HUES64 (cell line): ENCODE measurements around the gene AFAP1.

Source experiments
- H3K27ac ChIP-seq: 2 replicates; pipeline ENCODE4 v1.7.0; 2013; ENCODE audit warnings: low read depth, low read length, inconsistent platforms
- H3K27me3 ChIP-seq: 2 replicates; pipeline ENCODE4 v1.6.1; 2013; ENCODE audit warnings: mild to moderate bottlenecking, low read length; ENCODE audit not compliant: insufficient read depth
- H3K36me3 ChIP-seq: 2 replicates; pipeline ENCODE4 v1.6.1; 2013; ENCODE audit warnings: mild to moderate bottlenecking, low read length; ENCODE audit not compliant: insufficient read depth
- H3K4me1 ChIP-seq: 2 replicates; pipeline ENCODE4 v1.6.1; 2013; ENCODE audit warnings: mild to moderate bottlenecking, low read length, moderate library complexity; ENCODE audit not compliant: insufficient read depth
- H3K4me3 ChIP-seq: 2 replicates; pipeline ENCODE4 v1.5.1; 2013; ENCODE audit warnings: mild to moderate bottlenecking, low read length, moderate library complexity
- H3K9ac ChIP-seq: 2 replicates; pipeline ENCODE4 v1.6.1; 2013; ENCODE audit warnings: mild to moderate bottlenecking, low read depth, low read length
- H3K9me3 ChIP-seq: 2 replicates; pipeline ENCODE4 v1.6.1; 2013; ENCODE audit warnings: low read depth, low read length; ENCODE audit not compliant: insufficient read depth
- WGBS: fragments of 150-250, 120-280 bp; methylation state at CpG from one replicate; pipeline ENCODE4 v1.1.7; 2013; ENCODE audit warnings: missing lambda C conversion rate; 5-methylcytosine and 5-hydroxymethylcytosine counted together

The AFAP1 gene

DNA sequence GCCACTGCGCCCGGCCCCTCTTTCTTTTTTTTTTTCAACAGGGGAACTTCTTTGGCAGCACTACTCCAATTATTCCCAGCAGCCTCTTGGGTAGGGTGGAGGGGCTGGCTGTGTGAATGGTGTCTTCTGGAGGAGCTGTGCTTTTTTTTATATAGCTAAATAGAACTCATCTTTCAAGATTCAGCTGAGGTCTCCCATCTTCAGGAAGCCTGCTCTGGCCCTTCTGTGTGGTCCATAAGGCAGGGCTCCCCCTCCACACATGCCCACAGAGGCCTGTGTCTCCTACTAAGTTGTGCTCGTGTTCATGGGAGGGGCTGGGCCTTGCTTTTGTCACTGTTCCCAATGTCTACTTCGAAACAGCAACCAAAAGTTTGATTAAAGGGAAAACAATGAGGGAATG, 116.8 kb downstream of the AFAP1 start:
- H3K9ac ChIP-seq: no peak overlapping the region
- no peak overlapping the region for H3K27ac ChIP-seq

DNA sequence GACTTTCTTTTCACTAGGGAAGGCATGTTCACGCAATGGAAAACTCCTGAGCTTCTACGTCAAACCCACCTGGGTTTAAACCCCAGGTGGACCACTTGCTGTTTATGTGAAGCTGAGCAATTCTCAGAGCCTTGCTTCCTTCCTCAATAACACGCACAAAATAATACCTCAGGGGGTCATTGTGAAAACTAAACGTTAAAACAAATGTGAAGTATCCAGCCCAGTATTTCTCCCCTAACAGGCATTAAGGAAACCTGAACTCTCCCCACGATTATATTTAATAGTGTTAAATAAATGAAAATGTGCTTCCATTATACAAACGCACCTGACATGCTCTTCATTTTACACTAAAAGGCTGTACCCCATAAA, 117.5 kb downstream of the AFAP1 start:
- WGBS: 83% methylated on average over 5 of the region's 6 CpGs

More for the DNA sequence above, 116.8 kb downstream of the AFAP1 start:
- H3K36me3 ChIP-seq: peaks cover 3% of the 10 kb centered on the region; the same call in 1 of the 2 replicates
- 94% methylated on average over 4 of the region's 4 CpGs for WGBS
- H3K9me3 ChIP-seq: no peaks in the 10 kb centered on the region
- no peaks in the 10 kb centered on the region for H3K27me3 ChIP-seq
- H3K4me3 ChIP-seq: no peak overlapping the region
- H3K4me1 ChIP-seq: peaks cover 41% of the 10 kb centered on the region

DNA sequence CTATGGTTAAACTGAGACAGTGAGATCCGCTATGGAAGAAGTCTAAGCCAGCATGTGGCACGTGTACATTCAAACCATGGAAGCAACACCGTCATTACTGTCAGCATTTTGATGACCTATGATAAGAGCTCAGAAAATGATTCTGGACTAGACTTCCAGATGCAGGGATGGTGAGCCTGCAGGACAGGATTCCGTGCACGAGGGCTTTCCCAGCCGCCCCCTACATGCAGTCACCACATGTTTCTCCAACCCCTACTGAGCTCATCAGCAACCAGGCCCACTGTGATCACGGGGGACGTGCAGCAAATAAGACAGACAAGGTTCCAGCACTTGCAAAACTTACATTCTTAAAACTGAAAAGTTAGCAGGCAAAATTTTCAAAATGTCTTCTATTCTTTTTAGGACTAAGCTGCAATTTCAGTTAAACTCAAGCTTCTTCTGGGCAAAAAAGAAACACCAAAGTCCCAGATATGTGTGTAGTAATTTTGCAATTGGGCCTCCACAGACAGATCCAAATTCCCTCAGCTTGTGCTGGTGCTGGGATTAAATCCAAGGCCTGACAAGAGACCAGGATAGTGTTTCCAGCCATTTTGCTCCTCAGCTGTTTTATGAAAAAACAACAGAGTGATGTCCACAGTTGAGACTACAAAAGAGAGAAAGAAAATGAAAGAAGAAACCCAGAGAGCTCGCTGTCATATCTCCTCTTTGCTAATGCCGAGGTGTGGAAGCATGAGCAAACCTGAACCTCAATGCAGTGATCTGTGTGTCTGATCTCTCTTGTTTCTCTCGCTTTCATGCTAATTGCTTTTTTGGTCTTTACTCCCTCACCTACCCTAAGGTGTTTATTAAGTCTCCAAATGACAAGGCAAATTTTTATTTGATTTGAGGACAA, 118.2 kb downstream of the AFAP1 start:
- WGBS: 91% methylated on average over 11 of the region's 11 CpGs
- H3K4me1 ChIP-seq: peaks cover 35% of the 10 kb centered on the region
- H3K4me3 ChIP-seq: no peak overlapping the region
- H3K27ac ChIP-seq: no peak overlapping the region
- no peak overlapping the region for H3K9ac ChIP-seq
- H3K9me3 ChIP-seq: no peaks in the 10 kb centered on the region
- peaks cover 6% of the 10 kb centered on the region; the same call in 1 of the 2 replicates for H3K36me3 ChIP-seq
- H3K27me3 ChIP-seq: no peaks in the 10 kb centered on the region

More for the DNA sequence above, 117.5 kb downstream of the AFAP1 start:
- no peaks in the 10 kb centered on the region for H3K27me3 ChIP-seq
- peaks cover 40% of the 10 kb centered on the region for H3K4me1 ChIP-seq
- peaks cover 3% of the 10 kb centered on the region; the same call in 1 of the 2 replicates for H3K36me3 ChIP-seq
- no peak overlapping the region for H3K27ac ChIP-seq
- no peaks in the 10 kb centered on the region for H3K9me3 ChIP-seq
- H3K4me3 ChIP-seq: no peak overlapping the region
- no peak overlapping the region for H3K9ac ChIP-seq

DNA sequence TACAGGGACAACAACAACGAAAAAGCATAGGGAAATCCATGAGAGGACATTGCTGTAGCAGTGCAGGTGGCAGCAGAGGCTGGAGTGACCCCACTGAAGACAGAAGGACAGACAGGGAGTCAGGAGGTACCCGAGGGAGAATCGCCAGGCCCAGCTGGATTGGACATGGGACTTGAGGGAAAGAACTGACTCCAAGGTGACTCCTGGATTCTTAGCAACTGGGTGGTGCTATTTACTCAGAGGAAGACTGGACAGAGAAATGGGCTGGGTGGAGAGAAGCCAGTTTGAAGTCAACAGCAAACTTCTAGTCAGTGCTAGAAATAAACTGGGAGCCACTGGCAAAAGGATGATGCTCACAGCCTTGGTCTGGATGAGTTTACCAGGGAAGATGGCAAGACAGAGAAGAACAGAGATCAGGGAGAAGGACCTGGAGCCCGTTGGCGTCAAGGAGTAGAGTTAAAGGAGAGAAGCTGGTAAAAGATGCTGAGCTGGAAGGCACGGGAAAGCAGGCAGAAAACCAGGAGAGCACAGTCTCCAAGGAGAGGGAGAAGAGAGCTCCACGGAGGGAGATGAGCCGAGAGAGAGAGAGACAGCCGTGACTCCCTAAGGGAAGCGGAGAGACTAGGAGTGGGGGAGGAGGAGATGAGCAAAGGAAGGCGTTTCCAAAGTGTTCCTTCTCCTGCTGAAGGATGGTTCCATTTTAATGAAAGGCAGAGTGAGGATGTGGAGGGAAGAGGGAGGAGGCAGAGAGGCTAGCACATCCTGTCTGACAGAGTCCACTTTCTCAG, 119.4 kb downstream of the AFAP1 start:
- Histone ChIP-seq H3K4me3 (no peak overlapping the region), H3K27me3 (no peaks in the 10 kb centered on the region), H3K36me3 (peaks cover 17% of the 10 kb centered on the region), H3K9ac (no peak overlapping the region), H3K27ac (no peak overlapping the region), H3K9me3 (no peaks in the 10 kb centered on the region), H3K4me1 (peaks cover 23% of the 10 kb centered on the region)
- 91% methylated on average over 11 of the region's 11 CpGs for WGBS

DNA sequence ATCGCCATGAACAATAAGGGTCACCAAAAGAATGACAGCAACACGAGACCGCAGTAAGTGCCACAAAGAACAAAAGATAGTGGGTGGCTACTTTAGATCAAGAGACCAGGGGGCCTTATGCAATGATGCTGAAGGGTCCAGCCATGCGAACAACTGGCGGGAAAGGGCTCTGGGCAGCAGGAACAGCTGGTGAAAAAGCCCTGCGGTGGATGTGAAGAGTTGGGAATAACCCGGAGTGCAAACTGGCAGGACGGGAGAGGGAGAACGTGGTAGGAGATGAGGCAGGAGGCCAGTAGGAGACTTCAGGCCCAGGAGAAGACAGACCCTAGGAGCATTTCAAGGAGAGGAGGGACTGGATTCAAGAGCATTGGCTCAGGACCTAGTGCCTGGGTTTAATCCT, 120.2 kb downstream of the AFAP1 start:
- Histone ChIP-seq H3K9me3 (no peaks in the 10 kb centered on the region), H3K27me3 (no peaks in the 10 kb centered on the region), H3K9ac (no peak overlapping the region), H3K4me1 (peaks cover 17% of the 10 kb centered on the region), H3K4me3 (no peak overlapping the region), H3K27ac (no peak overlapping the region), H3K36me3 (peaks cover 24% of the 10 kb centered on the region)
- 96% methylated on average over 9 of the region's 9 CpGs for WGBS

DNA sequence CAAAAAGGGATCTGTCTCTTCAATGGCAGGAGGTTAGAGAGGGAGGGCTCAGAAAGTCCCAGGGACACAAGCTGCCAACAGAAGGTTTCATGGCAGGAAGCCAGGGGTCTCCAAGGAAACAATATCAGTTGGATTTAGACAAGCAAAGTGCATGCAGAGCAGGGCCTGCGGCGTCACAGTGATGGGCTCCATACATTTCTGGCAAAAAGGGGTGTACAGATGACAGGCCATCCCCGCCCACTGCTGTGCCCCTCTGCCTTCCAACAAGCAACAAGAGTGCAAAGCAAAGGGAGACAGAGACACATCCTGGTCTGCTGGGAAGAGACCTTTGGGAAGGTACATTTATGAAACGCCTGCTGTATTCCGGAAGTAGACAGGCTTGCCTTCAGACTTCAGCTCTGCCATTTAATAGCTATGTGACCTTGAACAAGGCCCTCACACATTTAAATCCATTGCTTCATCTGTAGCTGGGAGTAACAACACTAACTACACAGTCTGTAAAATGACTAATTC, 121.2 kb downstream of the AFAP1 start:
- H3K36me3 ChIP-seq: peaks cover 29% of the 10 kb centered on the region
- WGBS: 95% methylated on average over 5 of the region's 5 CpGs
- no peak overlapping the region for H3K4me3 ChIP-seq
- no peak overlapping the region for H3K27ac ChIP-seq
- H3K9ac ChIP-seq: no peak overlapping the region
- no peaks in the 10 kb centered on the region for H3K9me3 ChIP-seq
- H3K4me1 ChIP-seq: peaks cover 11% of the 10 kb centered on the region; the same call in 1 of the 2 replicates
- no peaks in the 10 kb centered on the region for H3K27me3 ChIP-seq

DNA sequence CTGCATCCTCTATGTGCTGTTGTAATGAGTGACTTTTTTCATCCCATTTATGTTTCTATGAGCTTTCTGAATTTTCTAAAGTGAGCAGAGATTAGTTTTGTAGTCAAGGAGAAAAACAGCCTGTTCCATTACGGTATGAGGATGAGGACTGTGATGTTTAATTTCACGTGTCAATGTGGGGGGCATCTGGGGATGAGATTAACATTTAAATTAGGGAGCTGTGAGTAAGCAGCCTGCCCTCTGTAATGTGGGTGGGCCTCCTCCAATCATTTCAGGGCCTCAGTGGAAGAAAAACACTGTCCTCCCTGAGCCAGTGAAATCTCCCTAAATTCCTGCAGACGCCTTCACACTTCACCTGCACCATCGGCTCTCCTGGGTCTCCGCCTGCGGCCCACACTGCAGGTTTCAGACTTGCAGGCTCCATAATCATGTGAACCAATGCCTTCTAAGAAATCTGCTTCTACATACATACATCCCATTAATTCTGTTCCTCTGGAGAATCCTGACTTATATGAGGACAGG, 121.7 kb downstream of the AFAP1 start:
- Histone ChIP-seq H3K4me1 (peaks cover 11% of the 10 kb centered on the region; the same call in 1 of the 2 replicates), H3K36me3 (peaks cover 29% of the 10 kb centered on the region), H3K4me3 (no peak overlapping the region), H3K9ac (no peak overlapping the region), H3K27ac (no peak overlapping the region), H3K27me3 (no peaks in the 10 kb centered on the region), H3K9me3 (no peaks in the 10 kb centered on the region)
- 91% methylated on average over 6 of the region's 6 CpGs for WGBS

DNA sequence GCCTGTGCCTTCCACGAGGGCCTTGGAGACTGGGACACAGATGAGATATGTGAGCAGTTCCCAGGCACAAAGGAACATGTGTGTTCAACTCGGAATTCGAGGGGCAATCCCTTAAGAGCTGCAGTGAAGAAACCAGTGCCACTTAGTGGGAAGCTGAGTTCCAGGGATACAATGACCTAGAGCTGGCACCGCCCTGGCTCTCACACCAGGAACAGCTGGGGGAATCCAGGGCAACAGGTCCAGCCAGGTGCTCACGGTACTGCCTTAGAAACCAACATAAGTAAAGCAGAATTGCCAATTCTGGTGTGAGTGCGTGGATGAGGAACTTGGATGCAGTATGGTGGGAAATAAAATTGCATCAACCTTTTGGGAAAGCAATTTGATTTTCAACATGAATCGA, 122.9 kb downstream of the AFAP1 start:
- Histone ChIP-seq H3K9ac (no peak overlapping the region), H3K4me3 (no peak overlapping the region), H3K9me3 (no peaks in the 10 kb centered on the region), H3K27ac (no peak overlapping the region), H3K4me1 (peaks cover 7% of the 10 kb centered on the region; the same call in 1 of the 2 replicates), H3K27me3 (no peaks in the 10 kb centered on the region), H3K36me3 (peaks cover 29% of the 10 kb centered on the region)
- 92% methylated on average over 7 of the region's 7 CpGs for WGBS

DNA sequence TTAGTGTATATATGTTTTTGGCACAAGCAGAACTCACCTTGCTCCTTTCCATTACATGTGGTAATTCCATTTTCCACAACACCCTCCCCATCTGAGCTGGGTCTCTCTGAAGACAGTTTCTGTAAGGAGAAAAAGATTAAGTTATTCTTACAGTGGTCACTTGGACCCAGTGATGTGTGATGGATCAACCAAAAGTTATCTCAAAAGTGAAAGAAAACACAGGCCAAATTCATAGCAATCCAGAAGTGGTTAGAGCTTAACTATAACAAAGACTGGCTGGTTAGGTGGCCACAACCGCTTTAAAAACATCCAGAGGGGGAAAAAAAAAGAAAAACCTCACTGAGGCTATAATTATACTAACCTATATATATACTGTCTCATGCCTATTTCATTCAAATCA, 123.7 kb downstream of the AFAP1 start:
- Histone ChIP-seq H3K36me3 (peaks cover 29% of the 10 kb centered on the region), H3K9ac (no peak overlapping the region), H3K27ac (no peak overlapping the region), H3K27me3 (no peaks in the 10 kb centered on the region), H3K9me3 (no peaks in the 10 kb centered on the region), H3K4me3 (no peak overlapping the region), H3K4me1 (peaks cover 6% of the 10 kb centered on the region; the same call in 1 of the 2 replicates)
- WGBS: no CpG with 5 or more reads among the region's 1 CpG

DNA sequence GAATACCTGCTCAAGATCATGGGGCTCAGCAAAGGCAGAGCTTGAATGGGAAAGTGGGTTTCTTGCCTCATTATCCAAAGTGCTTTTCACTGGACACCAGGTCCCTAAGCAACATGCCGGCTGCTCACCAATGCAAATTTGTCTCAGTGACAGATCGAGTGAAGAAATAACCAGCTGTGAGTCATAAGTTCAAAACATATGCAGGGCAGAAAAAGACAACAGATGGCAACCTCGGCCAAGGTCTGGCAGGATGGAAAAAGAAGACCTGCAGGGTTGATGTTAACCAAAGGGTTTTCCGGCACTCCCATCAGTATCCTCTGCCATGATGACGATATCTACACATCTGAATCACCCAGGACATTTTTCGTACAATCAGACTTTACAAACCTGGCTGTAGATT, 124.1 kb downstream of the AFAP1 start:
- no peaks in the 10 kb centered on the region for H3K27me3 ChIP-seq
- no peaks in the 10 kb centered on the region for H3K9me3 ChIP-seq
- no peak overlapping the region for H3K9ac ChIP-seq
- H3K4me3 ChIP-seq: no peak overlapping the region
- whole genome bisulfite sequencing: 96% methylated on average over 5 of the region's 6 CpGs
- H3K27ac ChIP-seq: no peak overlapping the region
- H3K4me1 ChIP-seq: peaks cover 6% of the 10 kb centered on the region; the same call in 1 of the 2 replicates
- H3K36me3 ChIP-seq: peaks cover 29% of the 10 kb centered on the region

DNA sequence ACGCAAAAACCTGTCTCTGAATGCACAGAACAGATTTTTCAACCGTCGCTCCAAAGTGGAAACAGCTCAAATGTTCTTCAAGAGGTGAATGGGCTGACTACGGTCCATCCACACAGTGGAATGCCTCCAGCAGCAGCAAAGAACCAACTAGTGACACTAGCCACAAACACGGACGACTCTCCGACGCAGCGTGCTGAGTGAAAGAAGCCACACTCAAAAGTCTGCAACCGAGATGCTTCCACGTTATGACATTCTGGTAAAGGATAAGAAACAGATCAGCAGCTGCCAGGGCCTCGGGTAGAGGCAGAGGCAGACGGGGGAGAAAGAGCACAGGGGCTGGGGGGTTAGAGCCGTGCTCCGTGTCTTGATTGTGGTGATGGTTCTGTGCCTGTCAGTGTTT, 125.2 kb downstream of the AFAP1 start:
- Histone ChIP-seq H3K4me3 (no peak overlapping the region), H3K9me3 (no peaks in the 10 kb centered on the region), H3K9ac (no peak overlapping the region), H3K36me3 (peaks cover 32% of the 10 kb centered on the region), H3K4me1 (peaks cover 6% of the 10 kb centered on the region; the same call in 1 of the 2 replicates), H3K27me3 (no peaks in the 10 kb centered on the region), H3K27ac (no peak overlapping the region)
- 97% methylated on average over 15 of the region's 15 CpGs for WGBS
